H1 (cell line): Measurements from ENCODE around the gene ATP7A. TPM values are rescaled to one million over a fixed set of nuclear protein-coding genes. Genes with fewer than 3 reads are reported as not detected.

ENCODE experiments used
- CTCF ChIA-PET: fragments of 300-600 bp; sonication (Branson Sonifier 250); formaldehyde crosslinking; loops from one replicate; lab custom pipeline; 2021; ENCODE audit not compliant: partially characterized antibody; lab: Charles Lee
- POLR2A ChIA-PET: fragments of 300-600 bp; sonication (Branson Sonifier 250); formaldehyde crosslinking; loops from one replicate; lab custom pipeline; 2021; ENCODE audit warnings: inconsistent platforms; ENCODE audit not compliant: partially characterized antibody; lab: Charles Lee
- DNase-seq, 2 experiments: peaks; one replicate each; pipeline versions ENCODE4 v3.0.0 to v3.0.0-alpha.2; 2010 to 2022; ENCODE audit warnings: low spot score in 2 of 2, low read depth in 1 of 2, mixed read lengths in 1 of 2
- FAIRE-seq: peaks from 2 replicates; lab custom pipeline; 2011; peaks lifted over from hg19 to GRCh38; lab: Jason Lieb, UNC
- H2AFZ ChIP-seq: 2 replicates; pipeline ENCODE4 v1.8.1; 2012; ENCODE audit warnings: low read length, inconsistent platforms
- H2AK5ac ChIP-seq: 2 replicates; pipeline ENCODE4 v1.6.1; 2013; ENCODE audit warnings: low read depth, low read length
- H2BK120ac ChIP-seq: replicated peaks from 2 replicates; pipeline ENCODE3; 2013; ENCODE audit warnings: low read depth, low read length, inconsistent platforms
- H2BK12ac ChIP-seq: 2 replicates; pipeline ENCODE4 v1.6.1; 2013; ENCODE audit warnings: low read depth, low read length
- H2BK15ac ChIP-seq: 2 replicates; pipeline ENCODE4 v1.6.1; 2013; ENCODE audit warnings: low read length
- H2BK20ac ChIP-seq: 2 replicates; pipeline ENCODE4 v1.6.1; 2013; ENCODE audit warnings: low read length
- H2BK5ac ChIP-seq: 2 replicates; pipeline ENCODE4 v1.6.1; 2013; ENCODE audit warnings: low read depth, low read length
- H3K14ac ChIP-seq: 2 replicates; pipeline ENCODE4 v1.6.1; 2013; ENCODE audit warnings: inconsistent platforms; ENCODE audit not compliant: insufficient read length
- H3K18ac ChIP-seq: 2 replicates; pipeline ENCODE4 v1.6.1; 2013; ENCODE audit warnings: low read length; ENCODE audit errors: extremely low read depth
- H3K23ac ChIP-seq: 2 replicates; pipeline ENCODE4 v1.6.1; 2013; ENCODE audit warnings: inconsistent platforms; ENCODE audit not compliant: insufficient read length
- H3K23me2 ChIP-seq: 2 replicates; pipeline ENCODE4 v1.6.1; 2013; ENCODE audit warnings: low read depth, low read length
- H3K27ac ChIP-seq: 2 replicates; pipeline ENCODE4 v1.6.1; 2011; ENCODE audit warnings: low read depth, low read length, inconsistent platforms
- H3K27me3 ChIP-seq, 4 experiments: replicated peaks in 1 of 4; 1 replicate in 1 of 4; 2 replicates in 3 of 4; pipeline versions ENCODE4 v1.6.1 to v1.8.1; 2011 to 2013; ENCODE audit warnings: low read length in 3 of 4, mild to moderate bottlenecking in 3 of 4, inconsistent platforms in 2 of 4, mixed read lengths in 2 of 4, moderate library complexity in 1 of 4; ENCODE audit not compliant: control insufficient read depth in 3 of 4, insufficient read depth in 3 of 4; ENCODE audit errors: extremely low read depth in 1 of 4
- H3K36me3 ChIP-seq, 4 experiments: 2 replicates each; pipeline versions ENCODE4 v1.6.1 to v1.8.1; 2011 to 2013; ENCODE audit warnings: mild to moderate bottlenecking in 4 of 4, low read length in 3 of 4, moderate library complexity in 2 of 4, control low read depth in 1 of 4, inconsistent platforms in 1 of 4; ENCODE audit not compliant: insufficient read depth in 4 of 4, control insufficient read depth in 2 of 4
- H3K4ac ChIP-seq: replicated peaks from 2 replicates; pipeline ENCODE3; 2013; ENCODE audit warnings: low read length, low read depth, mixed read lengths, inconsistent platforms; ENCODE audit not compliant: insufficient read length
- H3K4me1 ChIP-seq, 4 experiments: replicated peaks in 1 of 4; 1 replicate in 1 of 4; 2 replicates in 3 of 4; pipeline versions ENCODE4 v1.6.1 to v1.8.1; 2011 to 2013; ENCODE audit warnings: low read length in 3 of 4, inconsistent platforms in 2 of 4, mixed read lengths in 1 of 4; ENCODE audit not compliant: insufficient read depth in 4 of 4, control insufficient read depth in 3 of 4
- H3K4me2 ChIP-seq, 2 experiments: 2 replicates each; pipeline versions ENCODE4 v1.6.1 to v1.8.1; 2011 to 2013; ENCODE audit warnings: low read depth in 2 of 2, low read length in 2 of 2, control low read depth in 1 of 2, inconsistent platforms in 1 of 2, mild to moderate bottlenecking in 1 of 2; ENCODE audit not compliant: insufficient read depth in 1 of 2
- H3K4me3 ChIP-seq, 4 experiments: fragments of 200-600, 300-600 bp in 1 of 4; sonication (generic), shearing (Covaris generic), sonication (Bioruptor Twin) in 1 of 4; 2 replicates each; pipeline versions ENCODE4 v1.5.1 to v1.8.1; 2011 to 2016; ENCODE audit warnings: low read length in 4 of 4, low read depth in 3 of 4, control low read depth in 2 of 4, inconsistent platforms in 2 of 4, mild to moderate bottlenecking in 2 of 4, mixed read lengths in 1 of 4, moderate library complexity in 1 of 4; ENCODE audit not compliant: insufficient read depth in 2 of 4; ENCODE audit errors: extremely low read depth in 1 of 4
- H3K56ac ChIP-seq: replicated peaks from 2 replicates; pipeline ENCODE3; 2013; ENCODE audit warnings: low read depth, mild to moderate bottlenecking, mixed read lengths, low read length, inconsistent platforms; ENCODE audit not compliant: insufficient read length
- H3K79me1 ChIP-seq: 2 replicates; pipeline ENCODE4 v1.6.1; 2013; ENCODE audit warnings: low read depth, low read length, control low read depth
- H3K79me2 ChIP-seq, 2 experiments: 2 replicates each; pipeline versions ENCODE4 v1.6.1 to v1.8.1; 2012 to 2013; ENCODE audit warnings: low read length in 2 of 2, mild to moderate bottlenecking in 2 of 2, inconsistent platforms in 1 of 2; ENCODE audit not compliant: insufficient read depth in 2 of 2, control insufficient read depth in 1 of 2
- H3K9ac ChIP-seq, 4 experiments: replicated peaks in 1 of 4; 1 replicate in 1 of 4; 2 replicates in 3 of 4; pipeline versions ENCODE4 v1.6.1 to v1.8.1; 2011 to 2013; ENCODE audit warnings: low read depth in 3 of 4, low read length in 3 of 4, control low read depth in 2 of 4, mild to moderate bottlenecking in 2 of 4, moderate library complexity in 2 of 4, inconsistent platforms in 1 of 4; ENCODE audit errors: extremely low read depth in 1 of 4
- H3K9me3 ChIP-seq, 2 experiments: 2 replicates each; pipeline versions ENCODE4 v1.6.1 to v1.8.1; 2012 to 2013; ENCODE audit warnings: mild to moderate bottlenecking in 2 of 2, moderate library complexity in 2 of 2, control low read depth in 1 of 2, inconsistent platforms in 1 of 2, low read depth in 1 of 2, low read length in 1 of 2, mixed read lengths in 1 of 2; ENCODE audit not compliant: insufficient read depth in 2 of 2
- H4K20me1 ChIP-seq, 2 experiments: replicated peaks in 1 of 2; 2 replicates each; pipeline versions ENCODE3 to v1.8.1; 2011 to 2013; ENCODE audit warnings: inconsistent platforms in 2 of 2, low read length in 2 of 2, mild to moderate bottlenecking in 1 of 2; ENCODE audit not compliant: insufficient read depth in 2 of 2, control insufficient read depth in 1 of 2
- H4K5ac ChIP-seq: 2 replicates; pipeline ENCODE4 v1.6.1; 2013; ENCODE audit warnings: low read length, low read depth, mixed read lengths, inconsistent platforms; ENCODE audit not compliant: insufficient read length
- H4K8ac ChIP-seq: 2 replicates; pipeline ENCODE4 v1.8.0; 2013; ENCODE audit warnings: mild to moderate bottlenecking, moderate library complexity, low read length, inconsistent platforms; ENCODE audit not compliant: insufficient read depth; ENCODE audit errors: extremely low read depth
- H4K91ac ChIP-seq: replicated peaks from 2 replicates; pipeline ENCODE3; 2013; ENCODE audit warnings: low read length, mixed read lengths, inconsistent platforms; ENCODE audit not compliant: insufficient read length
- EGR1 ChIP-seq: IDR thresholded peaks from 2 replicates; pipeline ENCODE4 v1.6.1; 2011; ENCODE audit warnings: low read depth, low read length, borderline replicate concordance
- POU5F1 ChIP-seq: IDR thresholded peaks from 2 replicates; pipeline ENCODE4 v1.6.1; 2011; ENCODE audit warnings: low read depth, mild to moderate bottlenecking, low read length, moderate library complexity
- RFX5 ChIP-seq: IDR thresholded peaks from 2 replicates; pipeline ENCODE4 v1.6.1; 2011; ENCODE audit warnings: low read depth, low read length, improper control_type of control experiment, borderline replicate concordance
- SAP30 ChIP-seq: fragments of 300-600 bp; sonication (generic); IDR thresholded peaks from 2 replicates; pipeline ENCODE4 v1.7.1; 2012; ENCODE audit warnings: low read length, moderate library complexity, mild to moderate bottlenecking, inconsistent platforms; ENCODE audit not compliant: insufficient read depth, insufficient replicate concordance
- TBP ChIP-seq: IDR thresholded peaks from 2 replicates; pipeline ENCODE4 v1.6.1; 2011; ENCODE audit warnings: low read depth, low read length, improper control_type of control experiment
- WGBS, 2 experiments: shearing (Covaris generic) in 1 of 2; methylation state at CpG; one replicate each; pipeline versions ENCODE4 v1.1.6 to v1.1.7; 2013 to 2015; ENCODE audit warnings: low lambda C conversion rate in 2 of 2, mixed read lengths in 2 of 2, inconsistent platforms in 1 of 2, low coverage in 1 of 2, missing lambda C conversion rate in 1 of 2; ENCODE audit not compliant: insufficient replicate concordance in 2 of 2, insufficient coverage in 1 of 2, insufficient read length in 1 of 2; ENCODE audit errors: extremely low coverage in 1 of 2, missing lambda C conversion rate in 1 of 2; 5-methylcytosine and 5-hydroxymethylcytosine counted together
- polyA plus RNA-seq, 7 experiments: library from polyadenylated mRNA; depleted of rRNA in 3 of 7; stranded (reverse) in 5 of 7; unstranded in 2 of 7; fragments of >200 nt in 5 of 7; fragments of 200-250 nt in 2 of 7; gene quantifications; 1 replicate in 5 of 7; 2 replicates in 1 of 7; 4 replicates in 1 of 7; pipeline versions ENCODE4 v1.2.1 to v1.2.3, GENCODE V29; 2011 to 2013; ENCODE audit warnings: missing spikeins in 2 of 7, mixed read lengths in 2 of 7
- total RNA-seq: library from RNA; stranded (reverse); fragmentation: NEBNext Ultra II Directional; extraction: Animal tissue kit (Norgen Biotek cat#: 25700); gene quantifications from 2 replicates; pipeline ENCODE4 v1.2.1, GENCODE V29; 2021

ATP7A gene
- total and polyA plus RNA-seq, 2 of the 8 experiments (the other 6 are each of a cell fraction or from before 2014, with no cell fraction given), result 0.73 to 2.8 TPM

DNA sequence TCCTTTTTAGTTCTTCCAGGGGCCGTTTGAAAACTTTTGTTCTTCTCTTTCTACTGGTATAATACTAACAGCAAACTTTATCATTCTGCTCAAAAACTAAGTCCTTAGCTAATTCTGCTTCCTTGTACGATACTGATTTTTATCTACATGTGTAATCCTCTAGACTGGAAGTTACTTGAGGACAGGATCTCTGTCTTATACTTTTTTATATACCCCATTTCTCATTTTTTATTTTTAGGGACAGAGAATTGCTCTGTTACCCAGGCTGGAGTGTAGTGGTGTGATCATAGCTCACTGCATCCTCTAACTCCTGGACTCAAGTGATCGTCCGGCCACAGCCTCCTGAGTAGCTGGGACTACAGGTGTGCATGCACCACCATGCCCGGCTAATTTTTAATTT, 9.0 kb upstream of the ATP7A start:
- Histone ChIP-seq H3K4me1 (no peaks in the 10 kb centered on the region), H2BK20ac (no peak overlapping the region), H4K5ac (no peak overlapping the region), H3K27ac (no peak overlapping the region), H3K79me2 (peaks cover 4 to 34% of the 10 kb centered on the region in 2 experiments; a peak in 3 of 4 replicates), H3K23me2 (no peaks in the 10 kb centered on the region), H3K79me1 (no peaks in the 10 kb centered on the region), H4K91ac (no peak overlapping the region), H2BK15ac (no peak overlapping the region), H4K20me1 (no peaks in the 10 kb centered on the region), H2AFZ (no peak overlapping the region), H3K36me3 (peaks cover 0 to 18% (median 10%) of the 10 kb centered on the region in 4 experiments; a peak in 4 of 8 replicates), H3K23ac (no peak overlapping the region), H2BK5ac (no peak overlapping the region), H3K9me3 (no peaks in the 10 kb centered on the region), H2BK120ac (no peak overlapping the region), H3K27me3 (no peaks in the 10 kb centered on the region), H4K8ac (no peak overlapping the region), H2AK5ac (no peak overlapping the region), H3K4me2 (no peak overlapping the region; a peak in 1 of 4 replicates), H3K14ac (no peak overlapping the region), H3K56ac (no peak overlapping the region), H2BK12ac (no peak overlapping the region), H3K9ac (no peak overlapping the region), H3K18ac (no peak overlapping the region), H3K4ac (no peak overlapping the region), H3K4me3 (peak overlapping the region in 1 of 4 experiments; percentile 100; a peak in 1 of 8 replicates)
- POLR2A ChIA-PET, result interaction anchor here (0.6 to 4.0 kb wide), 3 partner anchors 9 to 113 kb away, joined by 3 to 32 read pairs (median 4); partner anchors contain the start of gene ATP7A
- DNase-seq (no peak), FAIRE-seq (no peak)
- CTCF ChIA-PET, result interaction anchor here (0.9 to 1.0 kb wide), 2 partner anchors 123 to 128 kb away, joined by 3 read pairs; no protein-coding TSS in a partner anchor
- WGBS, 2 experiments, result 100% methylated on average over 4 of the region's 5 CpGs; no CpG with 5 or more reads in 1 of the 2 experiments
- TF ChIP-seq TBP (no peak), EGR1 (no peak), SAP30 (no peak), RFX5 (no peak), POU5F1 (no peak)
